A549 (cell line): ENCODE data around the gene ANXA5.

ENCODE experiments used
- CTCF ChIP-seq: fragments of >200 bp; sonication (Bioruptor Twin); formaldehyde crosslinking; IDR thresholded peaks from 3 replicates; pipeline ENCODE4 v1.5.1; 2016
- EP300 ChIP-seq, 2 experiments: fragments of >200 bp; sonication (Bioruptor Twin); formaldehyde crosslinking; IDR thresholded peaks; 2 replicates in 1 of 2; 3 replicates in 1 of 2; pipeline ENCODE4 v1.6.1; 2016 to 2017
- POLR2A ChIP-seq: IDR thresholded peaks from 2 replicates; pipeline ENCODE4 v1.6.1; 2012; ENCODE audit warnings: mild to moderate bottlenecking, low read length
- RARB ChIP-seq: fragments of 250-450 bp; sonication (Bioruptor Pico); IDR thresholded peaks from 2 replicates; pipeline ENCODE4 v1.8.0; 2021; ENCODE audit warnings: mild to moderate bottlenecking, moderate library complexity

- TF ChIP-seq EP300 (IDR thresholded peaks at IDR 0.05) (no peak), POLR2A (no peak), CTCF (no peak), RARB (CRISPR knock-in tag) (no peak)
These were observed 16.0 kb upstream of the ANXA5 start for GRCh38 chr4:121712783-121713182.
